HG03432 (cell line): ENCODE data around the gene BEND6.
A peak's percentile ranks its signal among the peaks of the same experiment; 100 is the strongest.
"Not testable (repeated sequence)": the region's sequence is repeated elsewhere in the genome, so short reads cannot be mapped to it uniquely, and the experiment has no call there.

ENCODE experiments used
- ATAC-seq: cut with Tn5 transposase; IDR thresholded peaks from one replicate; pipeline ENCODE4 v1.9.1; 2021; ENCODE audit warnings: mild to moderate bottlenecking, moderate library complexity; ENCODE audit not compliant: unreplicated experiment

The BEND6 gene

GRCh38 chr6:57026001-57026400 lies 71.1 kb downstream of the BEND6 start:
- no peak for ATAC-seq

DNA sequence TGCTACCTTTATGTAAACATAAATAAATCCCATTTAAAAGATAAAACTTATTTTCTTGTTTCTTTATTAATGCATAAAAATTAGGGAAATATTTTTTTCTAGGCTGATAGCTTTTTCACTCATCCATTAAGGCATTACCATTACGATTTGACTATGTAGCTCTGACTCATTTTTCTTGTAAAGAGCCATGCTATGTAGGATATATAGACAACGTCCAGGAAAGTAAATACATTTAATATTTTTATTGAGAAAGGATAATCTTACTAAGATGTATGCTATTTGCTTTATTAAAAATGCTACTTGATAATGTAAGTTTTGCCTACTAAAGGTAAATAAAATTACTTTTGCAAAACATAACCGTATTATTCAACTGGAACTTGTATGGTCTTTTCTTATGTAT lies 72.4 kb downstream of the BEND6 start:
- ATAC-seq, result no peak

DNA sequence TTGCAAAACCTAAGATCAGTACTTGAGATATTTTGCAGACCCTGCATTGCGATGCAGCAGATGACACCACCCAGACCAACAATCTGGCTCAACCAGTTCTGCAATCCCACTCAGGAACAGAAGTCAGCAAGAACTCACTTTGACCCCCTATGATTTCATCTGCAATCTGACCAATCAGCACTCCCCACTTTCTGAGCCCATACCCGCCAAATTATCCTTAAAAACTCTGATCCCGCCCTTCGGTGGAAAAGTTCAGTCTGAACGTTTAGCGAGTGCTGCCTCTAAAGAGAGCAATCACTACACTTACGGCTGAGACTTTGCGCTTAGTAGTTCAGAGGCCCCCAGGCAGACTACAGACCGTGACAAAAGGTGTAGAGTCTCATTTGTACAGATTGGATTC lies 74.3 kb downstream of the BEND6 start:
- ATAC-seq, result no peak

- no peak for ATAC-seq
These were observed 78.3 kb downstream of the BEND6 start for GRCh38 chr6:57033228-57033627.

- ATAC-seq, result no peak
These were observed 80.6 kb downstream of the BEND6 start for GRCh38 chr6:57035549-57035948.

- no peak for ATAC-seq
These were observed 84.0 kb downstream of the BEND6 start for GRCh38 chr6:57038906-57039305.

DNA sequence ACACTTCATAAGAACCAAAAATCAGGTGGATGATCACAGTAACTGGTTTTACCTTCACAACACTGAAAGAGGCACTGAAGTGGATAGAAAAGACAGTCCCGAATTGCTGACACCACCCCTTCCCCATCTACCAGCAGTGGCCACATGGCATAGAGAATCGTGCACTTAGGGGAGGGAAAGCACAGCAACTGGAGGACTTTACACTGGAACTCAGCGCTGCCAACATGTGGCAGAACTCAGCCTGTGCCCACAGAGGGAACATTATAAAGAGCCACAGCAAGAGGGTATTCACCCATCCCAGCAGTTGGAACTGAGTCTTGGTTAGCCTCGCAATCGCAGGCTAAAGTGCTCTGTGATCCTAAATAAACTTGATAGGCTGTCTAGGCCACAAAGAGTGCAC lies 85.1 kb downstream of the BEND6 start:
- ATAC-seq, result no peak

DNA sequence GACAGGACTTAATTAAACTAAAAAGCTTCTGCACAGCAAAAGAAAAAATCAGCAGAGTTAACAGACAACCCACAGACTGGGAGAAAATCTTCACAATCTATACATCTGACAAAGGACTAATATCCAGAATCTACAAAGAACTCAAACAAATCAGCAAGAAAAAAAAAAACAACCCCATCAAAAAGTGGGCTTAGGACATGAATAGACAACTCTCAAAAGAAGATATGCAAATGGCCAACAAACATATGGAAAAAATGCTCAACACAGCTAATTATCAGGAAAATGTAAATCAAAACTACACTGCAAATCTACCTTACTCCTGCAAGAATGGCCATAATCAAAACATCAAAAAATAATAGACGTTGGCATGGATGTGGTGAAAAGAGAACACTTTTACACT lies 89.2 kb downstream of the BEND6 start:
- ATAC-seq, result not testable (repeated sequence)

DNA sequence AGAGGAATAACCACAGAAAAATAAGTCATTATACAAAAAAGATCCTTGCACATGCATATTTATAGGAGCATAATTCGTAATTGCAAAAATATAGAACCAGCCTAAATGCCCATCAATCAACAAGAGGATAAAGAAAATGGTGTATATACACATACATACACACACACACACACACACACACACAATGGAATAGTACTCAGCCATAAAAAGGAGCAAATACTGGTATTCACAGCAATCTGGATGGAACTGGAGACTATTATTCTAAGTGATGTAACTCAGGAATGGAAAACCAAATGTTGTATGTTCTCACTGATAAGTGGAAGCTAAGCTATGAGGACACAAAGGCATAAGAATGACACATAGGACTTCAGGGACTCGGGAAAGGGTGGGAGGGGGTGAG lies 89.7 kb downstream of the BEND6 start:
- no peak for ATAC-seq

DNA sequence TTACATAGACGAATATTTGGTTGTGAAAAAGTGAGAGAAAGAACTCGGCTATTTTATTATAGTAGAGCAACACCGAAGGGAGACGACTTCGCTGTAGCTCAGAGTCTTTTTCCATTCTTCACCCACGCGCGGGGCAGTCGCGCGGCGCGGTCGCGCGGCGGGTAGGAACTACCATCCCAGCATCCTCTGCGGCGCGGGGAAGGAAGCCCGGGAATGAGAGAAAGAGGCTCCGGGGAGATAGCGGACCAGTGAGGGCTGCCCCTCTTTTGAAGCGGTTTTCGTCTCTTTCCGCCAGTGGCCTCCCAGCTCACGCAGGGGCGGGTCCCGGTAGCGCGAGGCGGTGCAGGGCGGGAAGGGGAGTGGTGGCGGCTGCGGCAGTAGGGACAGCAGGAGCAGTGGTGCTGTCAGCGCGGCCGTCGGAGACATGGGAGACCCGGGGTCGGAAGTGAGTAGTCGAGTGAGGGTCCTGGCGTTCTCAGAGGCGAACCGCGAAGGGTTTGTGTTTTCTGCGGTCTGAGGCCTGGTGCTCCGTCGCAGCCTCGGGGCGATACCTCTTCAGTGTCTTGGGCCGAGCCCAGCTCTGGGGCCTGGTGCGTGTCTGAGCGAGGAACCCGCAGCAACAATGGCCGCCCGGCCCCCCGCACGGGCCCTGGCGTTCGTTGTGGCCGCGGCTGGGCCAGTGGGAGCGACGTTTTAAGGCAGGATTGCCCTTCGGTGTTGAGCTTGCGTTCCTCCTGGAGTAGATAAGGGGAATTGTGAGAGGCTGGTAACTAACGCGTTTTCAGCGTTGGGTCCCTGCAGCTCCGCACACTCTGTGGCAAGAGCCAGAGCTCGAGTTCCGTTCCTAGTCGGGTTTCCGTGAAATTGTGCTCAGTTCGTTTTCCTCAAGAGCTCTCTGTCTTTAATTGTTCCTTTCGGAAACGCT lies 91.7 kb downstream of the BEND6 start, which contains the start of gene KIAA1586:
KIAA1586 (plus strand) TSS at position 362 of the 925 bp plus-strand sequence; CDS start at position 425, 63 bp downstream.
- ATAC-seq, result peak; percentile 97

DNA sequence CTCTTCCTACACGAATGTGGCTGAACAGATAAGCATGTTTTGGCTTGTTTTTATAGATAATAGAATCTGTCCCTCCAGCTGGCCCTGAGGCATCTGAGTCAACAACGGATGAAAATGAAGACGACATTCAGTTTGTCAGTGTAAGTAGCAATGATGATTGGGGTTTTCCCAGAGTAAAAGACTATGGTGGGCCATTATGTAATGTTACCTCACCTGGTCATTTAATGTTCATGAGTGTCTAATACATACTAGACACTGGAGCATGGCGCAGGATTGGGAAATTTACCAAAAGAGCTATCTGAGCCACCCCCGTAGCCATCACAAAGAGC lies 92.3 kb downstream of the BEND6 start:
- peak; percentile 27 for ATAC-seq

GRCh38 chr6:57047859-57048258 lies 93.0 kb downstream of the BEND6 start:
- ATAC-seq, result not testable (repeated sequence)

DNA sequence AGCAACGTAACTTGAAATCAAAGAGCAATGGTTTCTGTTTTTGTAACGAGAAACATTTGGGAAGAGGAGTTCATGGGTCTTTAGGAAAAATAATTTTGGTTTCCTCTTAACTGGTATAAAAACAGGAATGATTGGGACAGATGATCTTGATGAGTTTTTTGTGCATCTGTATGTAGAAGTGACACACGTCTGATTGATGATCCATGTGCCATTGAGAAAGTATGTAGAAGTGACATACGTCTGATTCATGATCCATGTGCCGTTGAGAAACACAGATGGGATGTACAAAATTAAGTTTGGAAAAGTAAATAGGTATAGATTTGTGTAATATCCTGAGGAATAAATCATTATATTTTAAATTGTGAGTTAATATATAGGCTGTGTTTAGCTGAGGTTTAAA lies 93.7 kb downstream of the BEND6 start:
- ATAC-seq, result no peak

GRCh38 chr6:57063847-57064246 lies 108.9 kb downstream of the BEND6 start:
- no peak for ATAC-seq

DNA sequence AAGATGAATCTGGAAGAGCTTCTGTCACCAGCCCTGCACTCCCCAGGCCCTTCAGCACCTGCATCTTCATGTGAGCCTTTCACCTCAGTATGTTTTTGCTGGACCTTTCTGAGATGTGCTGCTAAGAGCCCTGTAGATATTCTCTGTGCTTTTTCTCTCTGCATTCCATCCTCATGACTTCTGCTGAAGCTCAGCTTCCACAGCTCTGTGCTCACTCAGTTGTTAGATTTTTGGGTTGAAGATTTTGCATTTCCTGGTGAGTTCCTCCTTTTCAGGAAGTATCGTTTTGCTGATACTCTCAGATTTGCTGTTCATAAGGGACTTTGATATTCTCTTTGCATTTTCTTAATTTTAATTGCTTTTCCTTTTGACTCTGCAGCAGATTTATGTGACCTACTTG lies 109.9 kb downstream of the BEND6 start:
- no peak for ATAC-seq

DNA sequence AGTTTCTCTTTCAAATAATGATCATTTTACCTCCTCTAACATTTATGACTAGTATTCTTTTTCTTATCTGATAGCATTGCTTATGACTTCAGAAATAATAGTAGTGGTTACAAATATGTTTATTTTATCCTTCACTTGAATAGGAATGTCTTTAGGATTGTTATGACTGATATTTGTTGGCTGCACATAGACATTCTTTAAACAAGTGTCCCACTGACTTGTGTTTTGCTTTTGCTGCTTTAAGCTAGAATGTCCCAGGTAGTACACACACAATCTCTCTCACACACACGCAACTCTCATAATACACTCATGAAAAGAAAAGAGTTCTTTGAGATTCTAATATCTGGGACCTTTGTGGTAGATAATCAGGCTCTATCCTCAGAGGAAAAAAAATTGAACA lies 113.2 kb downstream of the BEND6 start:
- no peak for ATAC-seq

GRCh38 chr6:57069228-57069627 lies 114.3 kb downstream of the BEND6 start:
- ATAC-seq, result no peak

DNA sequence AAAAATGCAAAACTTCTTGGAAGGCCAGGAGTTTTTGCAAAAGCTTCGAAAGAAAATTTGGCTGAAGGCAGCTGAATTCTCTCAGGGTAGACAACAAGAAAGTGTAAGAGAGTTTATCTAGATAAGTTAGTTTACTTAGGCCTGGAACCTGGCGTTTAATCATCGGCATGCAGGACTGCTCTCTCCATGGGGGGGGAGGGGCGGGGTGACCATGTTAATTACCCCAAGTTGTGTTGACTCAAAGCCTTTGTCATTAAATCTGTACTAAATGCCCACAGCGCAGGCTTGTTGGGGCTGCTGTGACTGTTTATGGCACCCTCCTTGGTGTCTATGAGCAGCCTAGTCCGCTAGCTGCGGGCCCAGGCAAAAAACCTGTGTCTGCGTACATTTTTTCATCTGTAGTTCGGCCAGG lies 115.0 kb downstream of the BEND6 start:
- ATAC-seq, result no peak

GRCh38 chr6:57072108-57072507 lies 117.2 kb downstream of the BEND6 start:
- no peak for ATAC-seq

GRCh38 chr6:57074383-57074782 lies 119.5 kb downstream of the BEND6 start:
- ATAC-seq, result no peak

GRCh38 chr6:57075092-57075491 lies 120.2 kb downstream of the BEND6 start:
- ATAC-seq, result no peak
